Measurements from ENCODE around the gene GALNT17.

- TF ChIP-seq YY1 (IDR thresholded peaks at IDR 0.05; ENCODE audit: insufficient read depth, insufficient read length), result no peak
- TF ChIP-seq SUZ12 (IDR thresholded peaks at IDR 0.05; ENCODE audit: extremely low read depth, insufficient read depth, insufficient read length), result no peak
Observed at GRCh38 chr7:71750290-71750689, 618.3 kb downstream of the GALNT17 start.
